Putamen (tissue), 1 donor: Measurements from ENCODE around the gene ARL15.
A peak's percentile ranks its signal among the peaks of the same experiment; 100 is the strongest.

Source experiments
- DNase-seq: peaks from one replicate; pipeline ENCODE4 v3.0.0-alpha.2; 2016; ENCODE audit warnings: low spot score

Gene ARL15

DNA sequence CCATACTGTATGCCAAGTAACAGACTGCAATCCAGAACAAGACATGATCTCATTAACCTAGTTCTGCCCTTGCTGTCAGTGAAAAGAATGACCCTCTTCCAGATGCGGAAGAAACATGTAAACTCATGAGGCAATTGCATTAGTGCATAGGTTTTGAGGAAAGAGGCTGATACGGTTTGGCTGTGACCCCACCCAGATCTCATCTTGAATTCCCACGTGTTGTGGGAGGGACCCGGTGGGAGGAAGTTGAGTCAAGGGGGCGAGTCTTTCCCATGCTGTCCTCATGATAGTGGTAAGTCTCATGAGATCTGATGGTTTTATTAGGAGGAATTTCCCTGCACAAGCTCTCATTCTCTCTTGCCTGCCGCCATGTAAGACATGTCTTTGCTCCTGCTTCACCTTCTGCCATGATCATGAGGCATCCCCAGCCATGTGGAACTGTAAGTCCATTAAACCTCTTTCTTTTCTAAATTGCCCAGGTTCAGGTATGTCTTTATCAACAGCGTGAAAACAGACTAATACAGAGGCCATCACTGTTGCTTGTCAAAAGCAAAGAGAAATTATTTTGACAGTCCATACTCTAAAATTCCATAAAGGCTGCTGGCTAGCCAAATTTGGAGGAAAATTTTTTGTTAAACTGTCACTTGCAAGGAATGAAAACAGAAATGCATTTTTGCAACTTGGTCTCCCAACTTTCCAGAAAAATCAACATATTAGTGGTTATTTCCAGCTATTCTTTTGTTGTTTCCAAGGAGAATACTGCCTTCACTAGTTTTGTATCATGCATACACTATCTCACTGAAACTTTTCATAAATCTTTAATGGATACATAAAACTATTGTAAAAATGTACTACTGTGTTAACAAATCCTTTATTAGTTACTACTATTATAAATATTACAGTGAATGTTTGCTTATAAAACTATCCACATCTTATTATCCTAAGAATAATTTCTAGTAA is 3.2 kb upstream of the ARL15 start:
- DNase-seq: no peak

DNA sequence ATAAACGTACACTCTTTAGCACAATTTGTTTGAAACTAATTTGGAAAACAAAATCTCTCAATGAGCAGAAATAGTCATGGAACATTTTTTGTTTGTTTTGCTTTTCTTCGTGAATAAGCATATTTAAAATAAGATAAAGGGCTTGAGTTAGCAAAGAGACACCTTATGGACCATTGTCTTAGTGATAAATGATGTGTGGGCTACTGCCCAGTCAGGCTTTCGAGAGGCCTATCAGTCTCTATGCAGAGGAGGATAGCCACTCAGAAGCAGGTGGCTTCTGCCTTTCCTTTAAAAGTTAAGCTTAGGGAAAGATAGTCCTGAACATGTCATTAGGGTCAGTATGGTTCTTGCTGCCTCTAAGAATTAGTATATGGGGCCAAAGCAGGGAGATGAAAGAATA is 2.1 kb upstream of the ARL15 start:
- no peak for DNase-seq

DNA sequence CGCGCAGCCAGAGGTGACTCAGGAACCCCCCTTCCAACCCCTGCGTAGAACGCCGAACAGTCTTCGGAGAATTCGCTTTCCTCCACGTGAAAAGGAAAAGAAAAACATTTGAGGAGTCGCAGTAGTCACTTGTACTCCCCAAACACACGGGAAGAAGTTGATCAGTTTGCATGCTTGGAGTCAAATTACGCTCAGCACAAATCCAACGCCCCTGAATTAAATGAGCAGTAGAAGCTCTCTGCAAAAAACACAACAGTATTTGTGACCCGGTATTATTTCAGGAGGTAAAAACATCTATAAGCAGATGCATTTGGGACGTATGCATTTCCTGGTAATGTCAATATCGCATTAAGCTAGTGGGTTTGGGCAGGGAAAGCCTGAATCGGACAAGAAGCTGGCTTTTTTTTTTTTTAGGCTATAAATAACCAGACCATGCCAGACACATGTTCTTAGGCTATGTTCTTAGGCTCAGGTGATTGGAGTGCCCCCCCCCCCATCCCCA is 854 bp upstream of the ARL15 start:
- DNase-seq: peak; percentile 20

DNA sequence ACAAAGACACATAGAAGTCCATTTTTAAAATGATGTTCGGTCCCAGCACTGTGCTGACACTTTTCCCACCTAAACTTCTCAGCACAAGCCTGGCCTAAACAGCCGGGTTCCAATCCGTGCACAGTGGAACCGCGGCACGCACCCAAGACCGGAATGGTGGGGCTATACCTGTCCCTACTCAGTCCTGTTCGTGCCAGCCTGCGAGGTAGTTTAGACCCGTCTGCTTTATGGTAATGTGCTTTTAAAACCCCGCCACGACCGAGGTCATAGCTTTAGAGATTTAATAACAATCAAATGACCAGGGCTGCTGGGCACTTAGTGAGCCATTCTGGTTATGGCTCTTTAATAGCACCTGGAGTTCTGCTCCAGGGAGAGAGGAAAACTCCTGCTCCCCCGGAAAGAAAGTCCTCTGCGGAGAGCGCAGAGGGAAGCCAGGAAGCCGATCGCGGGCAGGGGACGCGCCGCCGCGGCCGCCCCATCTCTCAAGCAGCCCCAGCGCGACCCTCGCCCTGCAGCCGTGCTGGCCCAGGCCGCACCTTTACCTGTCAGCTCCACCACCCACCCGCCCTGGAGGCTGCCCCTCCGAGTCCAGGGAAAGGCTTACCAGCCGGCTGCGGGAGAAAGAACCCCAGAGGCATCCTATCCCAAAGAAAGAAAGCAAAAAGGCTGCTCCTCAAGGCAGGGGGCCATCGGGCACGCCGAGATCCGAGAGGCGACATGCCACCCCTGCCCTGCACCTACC is 511 bp downstream of the ARL15 start:
- DNase-seq: peak; percentile 23

DNA sequence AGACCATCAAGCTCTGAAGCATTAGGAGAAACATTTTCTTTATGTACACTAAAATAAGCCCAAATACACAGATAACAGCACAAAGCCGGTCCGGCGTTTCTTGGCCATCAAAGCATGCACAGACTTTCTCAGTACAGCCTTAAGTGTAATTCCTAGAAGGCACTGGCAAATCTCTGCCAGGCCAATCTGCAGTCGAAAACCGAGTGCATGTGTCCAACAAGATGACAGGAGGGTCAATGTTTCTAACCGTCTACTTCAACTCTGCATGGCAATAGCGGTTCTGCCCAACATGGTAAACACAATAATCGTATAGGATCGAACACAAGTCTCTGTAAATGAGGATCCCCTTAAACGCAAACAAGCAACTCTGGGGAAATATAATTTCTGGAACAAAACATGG is 1.1 kb downstream of the ARL15 start:
- DNase-seq: peak; percentile 12

DNA sequence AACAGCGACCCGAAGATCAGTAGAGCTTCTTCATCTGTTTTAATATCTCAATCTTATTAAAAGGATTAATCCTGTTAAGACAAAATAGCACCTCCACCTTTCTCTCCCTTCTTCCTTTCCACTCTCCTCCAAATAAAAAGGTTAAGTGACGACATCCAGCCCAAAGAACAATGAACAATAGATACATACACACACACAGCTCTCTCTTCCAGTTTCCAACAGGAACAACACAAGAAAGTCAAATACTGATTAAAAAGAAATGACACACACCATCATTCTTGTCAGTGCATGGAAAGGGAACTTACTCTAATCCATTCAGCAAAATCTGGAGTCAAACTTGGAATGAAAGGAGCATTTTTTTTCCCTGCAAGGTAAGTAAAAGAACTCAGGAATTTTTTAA is 2.8 kb downstream of the ARL15 start:
- DNase-seq: no peak

DNA sequence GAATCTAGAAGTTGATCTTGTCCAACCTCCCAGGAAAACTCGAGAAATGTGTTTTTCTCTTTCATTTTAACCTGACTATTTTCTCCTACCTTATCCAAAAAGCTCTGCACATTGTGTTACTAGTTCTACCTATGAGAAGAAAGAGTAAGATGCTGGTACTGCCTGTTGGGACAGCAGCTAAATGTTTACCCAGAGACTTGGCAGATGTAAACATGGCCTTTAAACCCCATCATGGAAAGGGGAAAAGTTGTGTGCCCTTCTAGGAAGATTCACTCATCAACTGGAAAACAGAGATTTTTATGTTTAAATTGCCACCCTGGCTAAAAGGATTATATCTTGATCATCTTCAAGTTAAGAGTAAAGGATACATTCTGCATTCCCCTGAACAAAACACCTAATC is 3.5 kb downstream of the ARL15 start:
- DNase-seq: no peak

DNA sequence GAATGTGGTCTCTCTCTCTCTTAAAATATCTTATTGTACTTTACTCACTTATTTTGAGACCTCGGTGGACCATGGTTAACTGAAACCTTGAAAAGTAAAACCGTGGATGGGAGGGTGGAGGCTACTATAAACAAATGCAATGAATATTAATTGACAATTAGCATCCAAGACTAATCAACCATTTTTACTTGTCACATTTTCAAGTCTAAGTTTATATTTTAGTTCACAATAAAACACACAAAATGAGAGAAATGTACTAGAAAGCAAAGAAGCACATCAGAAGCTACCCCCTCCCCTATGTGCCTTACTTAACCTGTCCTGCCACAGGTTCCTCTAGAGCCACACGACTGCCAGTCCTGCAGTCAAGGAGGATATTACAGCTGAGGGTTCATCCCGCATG is 4.6 kb downstream of the ARL15 start:
- no peak for DNase-seq

DNA sequence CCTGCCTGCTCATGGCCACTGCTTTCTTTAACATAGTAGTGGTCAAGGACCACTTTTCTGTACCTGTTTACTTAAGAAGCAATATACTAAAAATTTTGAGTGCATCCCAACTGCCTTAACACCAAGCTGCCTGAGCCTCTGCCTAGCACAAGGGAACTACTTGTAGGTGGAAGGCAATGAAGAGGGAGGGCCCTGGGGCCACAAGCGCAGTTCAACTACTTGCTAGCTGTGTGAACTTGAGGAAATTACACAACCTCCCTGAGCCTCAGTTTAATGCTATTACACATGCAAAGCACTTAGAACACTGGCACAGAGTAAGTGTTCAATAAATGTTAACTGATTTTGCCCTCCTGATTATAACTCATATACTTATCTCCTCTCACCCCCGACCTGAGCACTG is 6.3 kb downstream of the ARL15 start:
- DNase-seq: no peak

DNA sequence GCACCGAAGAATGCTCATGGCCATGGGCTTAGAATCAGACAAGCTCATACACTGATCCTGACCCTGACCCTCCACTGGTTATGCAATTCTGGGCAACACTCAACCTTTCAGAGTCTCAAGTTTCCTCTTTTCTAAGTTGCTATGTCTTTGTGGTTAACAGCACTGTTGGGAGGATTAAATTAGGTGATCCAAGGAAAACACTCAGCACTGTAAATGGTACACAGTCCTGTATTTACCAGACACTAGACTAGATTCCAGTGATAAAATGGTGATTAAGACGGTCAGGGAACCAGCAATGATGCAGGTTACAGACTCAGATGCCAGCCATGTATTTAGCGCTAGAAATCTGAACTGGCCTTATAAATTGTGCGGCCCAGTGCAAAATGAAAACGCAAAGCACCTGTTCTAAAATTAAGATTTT is 8.1 kb downstream of the ARL15 start:
- no peak for DNase-seq

DNA sequence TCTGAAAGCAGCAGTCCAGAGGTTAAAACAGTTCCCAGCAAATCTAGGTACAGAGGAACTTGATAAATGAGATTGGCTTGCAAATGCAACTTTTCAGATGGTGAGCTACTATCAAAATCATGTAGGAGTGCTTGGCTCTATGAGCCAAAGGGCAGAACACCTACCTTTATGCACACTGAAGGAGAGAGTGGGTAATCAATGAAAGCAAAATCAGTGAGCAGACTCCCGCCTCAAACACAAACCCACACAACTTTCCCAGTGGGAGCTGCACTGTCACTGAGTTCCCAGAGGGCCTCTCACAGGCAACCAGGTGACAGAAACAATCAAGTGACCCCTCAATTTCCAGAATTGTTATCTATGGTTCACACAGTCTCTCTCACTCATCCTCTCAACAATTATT is 8.5 kb downstream of the ARL15 start:
- DNase-seq: no peak

DNA sequence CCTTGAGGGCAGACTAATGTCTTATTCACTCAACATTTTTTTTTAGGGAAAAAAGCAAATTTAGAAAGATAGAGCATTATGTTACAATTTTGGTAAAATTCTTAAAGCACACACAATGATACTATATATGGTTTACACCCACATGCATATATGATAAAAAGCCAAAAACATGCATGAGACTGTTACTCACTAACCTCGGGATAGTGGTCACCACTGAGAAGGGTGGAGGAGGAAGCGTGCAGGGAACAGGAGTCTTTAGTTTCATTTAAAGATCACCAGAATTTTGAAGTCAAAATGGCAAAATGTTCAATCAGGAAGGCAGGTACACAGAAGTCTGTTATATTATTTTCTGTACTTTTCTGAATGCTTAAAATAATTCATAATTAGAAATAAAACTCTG is 9.2 kb downstream of the ARL15 start:
- no peak for DNase-seq

DNA sequence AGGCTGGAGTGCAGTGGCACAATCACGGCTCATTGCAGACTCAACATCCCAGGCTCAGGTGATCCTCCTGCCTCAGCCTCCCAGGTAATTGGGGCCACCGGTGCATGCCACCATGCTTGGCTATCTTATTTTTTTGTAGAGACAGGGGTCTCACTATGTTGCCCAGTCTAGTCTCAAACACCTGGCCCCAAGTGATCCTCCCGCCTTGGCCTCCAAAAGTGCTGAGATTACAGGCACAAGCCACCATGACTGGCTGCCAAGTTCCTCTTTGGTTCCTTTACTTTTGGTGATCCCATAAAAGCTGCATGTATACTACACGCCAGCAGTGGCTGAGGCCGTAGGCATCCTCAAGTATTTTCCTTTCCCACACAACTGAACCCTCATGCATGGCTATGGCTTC is 11.4 kb downstream of the ARL15 start:
- DNase-seq: no peak

DNA sequence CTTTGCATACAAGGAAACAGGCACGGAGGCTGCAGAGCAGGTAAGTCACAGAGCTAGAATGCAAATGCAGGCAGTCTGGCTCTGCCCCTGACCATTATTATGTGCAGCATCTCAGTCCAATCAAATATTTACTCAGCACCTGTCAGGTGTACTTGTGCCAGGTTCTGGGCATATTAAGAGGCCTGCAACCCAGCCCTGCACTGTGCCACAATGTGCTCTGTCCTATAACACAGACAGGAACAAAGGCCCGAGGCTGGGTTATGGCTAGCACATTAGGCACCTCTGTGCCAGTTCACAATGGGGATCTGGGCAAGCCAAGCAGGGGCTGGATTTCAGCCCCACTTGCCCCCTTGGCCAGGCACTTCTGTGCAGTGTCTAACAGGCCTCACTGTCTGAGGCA is 14.0 kb downstream of the ARL15 start:
- no peak for DNase-seq

DNA sequence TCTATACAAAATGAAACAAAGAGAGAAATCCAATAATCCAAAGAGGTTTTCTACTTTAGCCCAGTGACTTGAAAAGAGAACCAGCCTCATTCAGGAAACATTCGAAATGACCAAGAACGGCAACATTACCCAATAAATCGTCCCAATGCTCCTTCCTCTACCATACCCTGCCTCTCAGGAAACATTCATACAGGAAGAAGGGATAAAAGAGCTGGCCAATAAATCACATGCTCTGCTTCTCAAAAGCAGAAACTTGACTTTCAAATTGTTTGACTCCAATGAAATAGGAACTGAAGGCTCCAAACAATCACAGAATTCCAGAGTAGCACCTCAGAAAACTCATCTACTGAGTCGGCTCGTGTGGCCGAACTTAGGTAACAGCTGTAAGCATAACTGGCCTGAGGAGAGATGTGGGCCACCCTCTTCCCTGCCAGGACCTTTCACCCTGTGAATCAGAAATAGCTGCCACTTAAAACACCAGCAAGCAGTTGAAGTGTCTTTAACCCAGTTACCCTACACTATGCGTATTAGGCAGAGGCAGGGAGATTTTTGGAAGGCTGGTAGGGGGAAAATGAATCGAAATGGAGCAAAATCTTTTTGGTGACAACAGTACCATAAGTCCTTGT is 14.6 kb downstream of the ARL15 start:
- peak; percentile 14 for DNase-seq

DNA sequence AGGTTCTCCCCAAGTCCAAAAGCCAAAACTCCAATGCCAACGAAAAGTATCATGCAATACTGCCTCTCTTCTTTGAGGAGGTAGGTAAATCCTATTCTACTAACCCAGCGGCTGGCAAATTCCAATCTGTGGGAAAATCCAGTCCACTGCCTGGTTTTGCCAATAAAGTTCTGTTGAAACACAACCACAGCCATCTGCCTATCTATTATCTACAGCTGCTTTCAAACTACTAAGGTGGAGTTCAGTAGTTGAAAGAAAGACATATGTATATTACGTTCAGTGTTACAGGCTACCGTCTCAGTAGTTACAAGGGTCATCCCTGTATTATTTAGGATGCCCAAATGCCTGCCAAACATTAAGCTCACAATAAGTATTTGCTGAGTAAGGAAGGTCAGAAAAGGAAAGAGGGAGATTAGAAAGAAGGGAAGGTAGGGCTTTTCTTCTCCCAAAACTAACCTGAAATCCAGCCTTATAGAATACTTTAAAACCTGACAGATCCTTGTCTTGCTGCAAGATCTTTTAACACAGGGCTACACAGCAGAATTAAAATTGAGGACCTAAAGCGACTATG is 16.2 kb downstream of the ARL15 start:
- DNase-seq: no peak

DNA sequence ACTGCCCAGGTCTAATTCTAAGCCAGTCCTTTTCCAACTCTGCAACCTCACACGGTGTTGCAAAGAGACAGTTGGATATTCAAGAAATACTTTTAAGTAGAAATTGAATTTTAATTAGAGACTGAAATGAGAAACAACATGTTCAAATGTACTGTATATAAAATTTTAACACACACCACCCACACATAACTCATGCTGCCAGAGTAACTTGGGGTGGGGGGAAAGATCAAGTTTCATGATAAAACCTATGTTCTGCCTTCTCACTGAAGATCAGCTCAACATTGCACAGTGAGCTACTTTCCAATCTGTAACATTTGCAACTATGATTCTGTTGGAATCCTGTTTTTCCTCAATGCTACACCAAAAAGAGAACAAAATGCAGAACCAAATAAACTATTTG is 17.5 kb downstream of the ARL15 start:
- DNase-seq: no peak

DNA sequence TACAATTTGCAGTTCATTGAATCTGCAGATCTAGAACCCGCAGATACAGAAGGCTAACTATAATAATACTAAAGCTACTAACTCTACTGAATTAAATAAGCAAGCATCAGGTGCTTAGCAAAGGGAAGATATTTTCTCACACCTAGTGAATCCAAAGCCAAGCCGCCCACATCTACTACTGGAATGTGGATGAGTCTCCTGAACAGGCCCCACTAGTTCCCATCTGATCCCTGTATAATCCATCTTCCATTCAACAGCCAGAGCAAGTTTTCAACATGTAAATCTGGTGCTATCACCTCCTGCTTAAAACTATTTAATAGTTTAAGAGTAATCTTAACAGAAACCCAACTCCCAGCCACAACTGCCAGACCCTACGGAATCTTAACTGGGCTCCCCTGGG is 18.9 kb downstream of the ARL15 start:
- DNase-seq: no peak

DNA sequence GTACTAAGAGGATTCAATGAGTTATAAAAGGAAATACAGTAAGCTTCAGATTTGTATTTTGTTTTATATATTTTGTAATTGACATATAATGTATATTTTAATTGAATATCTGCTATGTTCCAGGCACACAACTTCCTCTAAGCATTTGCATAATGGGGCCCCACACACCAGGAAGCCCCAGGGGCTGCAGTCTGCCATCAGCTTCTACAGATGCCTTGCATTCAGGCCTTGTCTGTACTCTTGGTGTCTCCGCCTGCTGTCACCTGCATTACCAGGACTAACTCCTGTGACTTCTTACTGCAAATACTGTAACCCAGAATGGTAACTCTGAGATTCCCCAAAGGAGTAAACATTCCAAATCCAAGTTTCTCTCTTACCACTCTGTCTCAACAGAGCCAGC is 20.6 kb downstream of the ARL15 start:
- DNase-seq: no peak

DNA sequence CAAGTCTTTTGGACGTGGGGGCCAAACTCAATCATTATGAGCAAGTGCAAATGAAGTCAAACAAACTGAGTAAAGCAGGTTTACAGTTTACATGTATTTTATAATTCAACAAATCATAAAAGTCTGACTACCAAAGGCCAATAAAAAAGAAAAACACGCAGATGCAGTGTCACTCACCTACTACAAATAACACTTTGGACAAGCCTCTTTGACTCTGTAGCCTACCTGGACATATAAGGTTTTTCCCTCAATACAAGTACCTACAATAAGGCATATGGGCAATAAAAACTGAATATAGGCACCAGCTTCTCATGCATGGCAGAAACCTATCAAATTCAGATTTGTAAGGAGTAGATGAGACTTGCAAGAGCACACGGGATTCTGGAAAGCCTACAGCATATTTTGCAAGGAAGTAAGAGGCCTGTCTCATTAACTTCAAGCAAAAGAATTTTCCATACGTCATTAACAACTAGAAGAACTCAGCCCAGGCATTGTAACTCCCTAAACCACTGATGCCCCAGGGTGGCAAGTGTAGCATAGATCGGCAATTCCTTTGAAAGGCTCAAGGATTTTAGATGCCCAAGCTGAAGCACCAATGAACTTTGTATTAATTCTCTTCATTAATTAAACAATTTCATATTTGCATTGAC is 21.7 kb downstream of the ARL15 start:
- no peak for DNase-seq

DNA sequence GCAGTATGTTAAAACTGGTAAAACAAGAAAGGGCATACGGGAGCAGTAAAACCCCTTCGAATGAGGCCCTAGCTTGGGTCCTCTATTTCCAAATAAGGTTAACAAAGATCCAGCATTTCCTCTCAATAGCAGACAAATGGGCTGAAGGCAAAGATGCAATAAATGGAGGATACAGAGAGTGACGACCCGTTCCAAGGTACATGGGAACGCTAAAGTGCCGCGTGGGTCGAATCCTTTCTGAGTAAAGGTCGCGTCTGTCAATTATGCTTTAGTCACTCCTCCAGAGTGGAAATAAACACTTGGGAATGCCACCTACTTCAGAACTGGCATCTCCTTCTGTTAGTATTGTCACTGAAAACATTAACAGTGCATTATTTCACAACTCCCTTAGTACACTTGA is 24.7 kb downstream of the ARL15 start:
- no peak for DNase-seq

DNA sequence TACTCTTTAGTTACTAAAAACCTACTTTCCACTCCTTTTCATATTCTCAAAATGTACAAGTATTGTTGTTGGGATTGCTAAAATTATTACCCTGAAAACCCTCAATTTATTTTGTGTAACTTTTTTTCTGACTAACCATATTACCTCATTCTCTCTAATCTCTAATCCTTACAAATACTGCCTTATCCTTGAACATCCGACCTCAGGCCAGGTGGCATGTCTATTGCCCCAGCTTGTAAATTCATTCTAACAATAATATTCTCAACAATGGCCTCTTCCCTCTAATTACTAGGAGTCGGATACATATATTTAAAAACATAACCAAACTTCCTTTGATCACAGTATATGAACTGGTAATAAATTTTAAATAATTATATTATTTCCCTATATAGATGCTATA is 25.8 kb downstream of the ARL15 start:
- no peak for DNase-seq
